ENCODE data around the gene MZT1. TPM values are rescaled to one million over a fixed set of nuclear protein-coding genes. Genes with fewer than 3 reads are reported as not detected.

The MZT1 gene
- total RNA-seq, 1 donor from 2014 or later: 10.0 TPM

- DNase-seq: no peak
Observed at GRCh38 chr13:72680353-72680752, 47.1 kb downstream of the MZT1 start.

- no peak for DNase-seq
Observed at GRCh38 chr13:72678312-72678711, 49.1 kb downstream of the MZT1 start.

DNA sequence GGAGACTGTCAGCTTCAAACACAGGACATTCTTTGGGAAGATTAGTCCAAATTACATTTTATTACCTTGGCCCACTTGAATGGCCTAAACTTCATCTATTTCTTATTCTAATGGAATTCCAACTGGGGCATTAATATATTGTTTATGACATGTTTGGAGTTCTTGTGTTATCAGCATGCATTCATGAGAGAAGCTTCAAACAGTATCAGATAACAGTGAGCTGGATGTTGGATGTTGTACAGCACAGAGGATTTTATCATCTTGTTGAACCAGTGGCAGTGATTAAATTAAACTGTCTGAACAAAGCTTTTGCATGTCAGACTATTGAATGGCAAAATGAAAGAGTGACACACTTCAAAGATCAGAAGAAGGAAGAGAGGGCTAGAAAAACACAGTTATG lies 50.0 kb downstream of the MZT1 start:
- no peak for DNase-seq

GRCh38 chr13:72666391-72666790 lies 61.0 kb downstream of the MZT1 start:
- DNase-seq: no peak

- DNase-seq: no peak
Observed at GRCh38 chr13:72662548-72662947, 64.9 kb downstream of the MZT1 start.

Other genes with a start within 250 kb of the MZT1 start
- gene BORA, start 294 bp upstream of the MZT1 start, total RNA-seq: 5.3 and 9.1 TPM in 2 replicates
- gene DIS3, start 54.3 kb upstream of the MZT1 start, total RNA-seq: 49.5 and 64.8 TPM in 2 replicates
- gene PIBF1, start 54.5 kb upstream of the MZT1 start, total RNA-seq: 18.0 and 26.4 TPM in 2 replicates